CD4-positive, alpha-beta T cell treated with Interleukin-1 beta for 1 hour (primary cell): ENCODE data around the gene WWOX.

Experiments used
- DNase-seq, 2 donors: peaks; one replicate each; pipeline ENCODE4 v3.0.0-alpha.2; 2020 to 2022

The WWOX gene

DNA sequence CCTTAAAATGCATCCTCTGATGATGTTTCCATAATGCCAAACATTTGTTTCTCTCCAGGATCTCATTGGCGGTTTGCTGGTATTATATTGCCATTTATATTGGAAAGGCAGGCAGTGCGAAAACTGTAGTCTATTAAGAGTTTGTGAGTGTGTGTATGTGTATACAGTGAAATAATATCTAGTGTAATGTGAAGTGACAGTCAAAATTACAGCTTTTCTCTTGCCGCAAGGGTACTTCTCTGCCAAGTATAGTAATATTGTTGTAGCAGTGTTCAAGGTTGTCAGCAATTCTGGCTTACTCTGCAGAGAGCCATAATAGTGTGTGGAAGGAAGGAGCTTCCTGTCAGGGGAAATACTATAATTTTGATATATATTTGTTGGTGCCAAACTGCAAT lies 178.6 kb downstream of the WWOX start:
- DNase-seq = no peak

DNA sequence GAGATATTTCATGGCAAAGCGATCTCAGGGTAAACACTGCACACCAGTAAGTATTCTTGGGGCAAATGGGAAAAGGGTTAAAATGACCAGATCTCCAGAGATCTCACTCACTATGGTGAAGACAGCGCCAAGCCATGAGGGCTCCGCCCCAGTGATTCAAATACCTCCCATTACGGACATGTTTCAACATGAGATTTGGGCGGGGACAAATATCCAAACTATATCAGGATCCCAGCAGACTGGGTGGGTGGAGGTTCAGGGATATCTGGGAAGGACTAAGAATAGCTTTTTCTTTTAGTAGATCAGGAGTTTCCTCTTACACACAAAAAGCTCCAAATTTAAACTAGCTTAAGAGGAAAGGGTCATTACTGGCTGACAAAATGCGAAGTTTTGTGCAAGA lies 181.7 kb downstream of the WWOX start:
- DNase-seq = no peak

DNA sequence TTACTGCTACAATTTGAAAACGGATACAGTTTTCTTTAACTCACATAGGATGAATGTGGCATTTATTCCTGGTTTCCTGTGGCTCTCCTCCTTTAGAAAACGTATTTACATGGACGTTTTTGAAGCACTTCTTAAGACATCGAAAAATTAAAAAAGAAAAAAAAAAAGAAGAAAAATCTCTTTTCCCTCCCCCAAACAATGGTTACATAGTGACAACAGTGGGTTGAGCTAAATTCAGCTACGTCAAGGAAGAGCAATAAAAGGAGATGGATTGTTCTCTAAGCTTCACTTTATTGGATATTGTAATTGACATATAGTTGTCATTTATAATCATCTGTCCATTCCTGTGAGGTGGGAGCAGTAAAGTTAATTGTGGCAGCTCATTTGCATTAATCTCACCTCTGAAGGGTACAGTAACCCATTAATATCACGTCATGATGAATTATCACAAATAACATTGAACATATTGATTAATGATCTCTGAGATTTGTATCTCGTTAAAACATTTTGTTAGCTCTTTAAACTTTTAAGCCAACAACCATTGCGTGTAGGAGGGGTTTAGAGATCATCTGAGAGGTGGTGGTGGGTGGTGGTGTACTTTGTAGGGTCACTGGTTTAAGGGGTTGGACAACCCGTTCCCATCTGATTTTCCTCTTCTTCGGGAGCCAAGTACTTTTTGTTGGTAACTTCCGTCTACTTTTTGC lies 184.2 kb downstream of the WWOX start:
- no peak for DNase-seq

DNA sequence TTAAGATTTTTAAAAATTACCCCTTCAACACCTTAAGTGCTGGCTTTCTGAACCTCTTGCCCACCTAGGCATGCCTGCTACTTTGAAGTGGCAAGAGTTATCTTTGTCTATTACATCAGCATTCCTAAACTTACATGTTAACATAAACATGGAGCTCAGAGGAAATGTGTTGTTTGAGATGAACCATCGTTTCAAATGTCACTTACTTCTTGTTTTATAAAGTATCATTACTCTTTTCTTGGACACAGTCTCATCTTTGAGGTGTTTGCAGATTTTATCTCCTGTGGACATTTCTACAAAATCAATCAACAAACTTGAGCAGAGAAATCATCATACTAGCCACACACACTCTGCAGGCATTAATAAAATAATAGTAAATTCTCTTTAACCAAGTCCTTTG lies 184.9 kb downstream of the WWOX start:
- DNase-seq = no peak

DNA sequence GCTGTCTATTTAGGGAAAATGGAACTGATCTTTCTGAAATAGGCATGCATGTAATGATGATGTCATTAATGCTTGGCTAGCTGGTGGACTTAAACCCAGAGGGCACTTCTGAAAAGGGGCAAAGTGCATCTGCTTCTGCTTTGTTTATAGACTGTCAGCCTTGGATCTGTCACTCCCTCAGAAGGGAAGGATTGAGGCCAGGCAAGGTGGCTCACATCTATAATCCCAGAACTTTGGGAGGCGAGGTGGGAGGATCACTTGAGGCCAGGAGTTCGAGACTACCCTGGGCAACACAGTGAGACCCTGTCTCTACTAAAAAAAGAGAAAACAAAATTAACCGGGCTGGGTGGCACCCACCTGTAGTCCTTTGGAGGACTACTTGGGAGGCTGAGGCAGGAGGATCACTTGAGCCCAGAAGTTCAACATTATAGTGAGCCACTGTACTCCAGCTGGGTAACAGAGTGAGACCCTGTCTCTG lies 185.5 kb downstream of the WWOX start:
- DNase-seq = no peak

DNA sequence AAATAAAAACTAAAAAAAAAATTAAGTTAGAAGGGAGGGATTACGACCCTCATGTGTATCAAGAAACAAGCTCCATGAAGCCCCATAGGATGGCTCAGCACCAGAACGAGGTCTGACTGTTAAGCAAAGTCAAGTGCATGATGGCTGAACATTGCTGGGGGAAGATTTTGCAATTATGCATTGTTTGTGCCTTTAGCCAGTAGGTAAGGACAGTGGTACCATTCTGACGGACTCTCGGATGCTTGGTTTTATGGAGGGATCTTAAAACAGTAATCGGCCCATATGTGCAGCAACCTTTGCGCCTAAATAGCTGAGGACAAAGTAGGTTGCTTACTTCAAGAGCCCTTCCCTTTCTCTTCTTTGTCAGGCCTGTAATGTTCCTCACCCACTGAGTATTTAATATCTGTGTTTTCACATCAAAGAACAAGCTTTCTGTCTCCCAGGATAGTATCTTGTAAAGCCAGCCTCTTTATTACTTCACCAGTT lies 186.0 kb downstream of the WWOX start:
- no peak for DNase-seq

DNA sequence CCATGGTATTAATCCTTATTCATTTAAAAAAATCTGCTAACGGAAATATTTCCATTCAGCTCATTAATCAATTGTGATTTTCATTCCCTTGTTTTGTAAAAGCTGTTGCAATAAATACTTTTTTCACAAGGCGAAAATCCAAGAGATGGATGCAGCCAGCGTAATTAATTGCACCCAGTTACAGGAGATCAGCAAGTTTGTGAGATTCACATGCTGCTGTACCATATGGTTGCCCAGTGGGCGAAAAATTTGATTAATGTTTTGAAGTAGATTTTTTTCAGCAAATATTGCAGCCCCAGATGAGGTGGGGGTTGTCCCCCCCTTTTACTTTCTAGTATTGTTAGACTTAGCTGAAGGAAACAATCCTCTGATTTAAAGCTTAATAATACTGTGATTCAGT lies 186.6 kb downstream of the WWOX start:
- DNase-seq = no peak

DNA sequence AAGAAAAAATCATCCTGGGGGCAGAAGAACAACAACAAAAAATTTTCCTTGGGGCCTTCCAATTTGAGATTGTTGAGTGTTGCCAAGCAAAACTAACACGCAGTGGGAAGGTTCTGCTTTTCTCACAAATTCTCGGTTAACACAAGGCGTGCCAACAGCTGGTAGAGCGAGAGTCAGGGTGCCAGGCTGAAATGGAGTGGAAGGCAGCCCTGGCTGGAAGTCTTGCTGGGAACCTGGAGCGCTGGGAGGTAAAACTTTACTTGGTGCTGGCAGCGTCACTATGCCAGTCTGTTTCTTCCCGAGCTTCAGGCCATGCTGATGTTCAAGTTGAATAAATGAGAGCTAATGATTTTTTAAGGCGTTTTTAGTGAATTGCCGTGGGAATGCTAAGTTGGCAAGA lies 189.4 kb downstream of the WWOX start:
- no peak for DNase-seq

DNA sequence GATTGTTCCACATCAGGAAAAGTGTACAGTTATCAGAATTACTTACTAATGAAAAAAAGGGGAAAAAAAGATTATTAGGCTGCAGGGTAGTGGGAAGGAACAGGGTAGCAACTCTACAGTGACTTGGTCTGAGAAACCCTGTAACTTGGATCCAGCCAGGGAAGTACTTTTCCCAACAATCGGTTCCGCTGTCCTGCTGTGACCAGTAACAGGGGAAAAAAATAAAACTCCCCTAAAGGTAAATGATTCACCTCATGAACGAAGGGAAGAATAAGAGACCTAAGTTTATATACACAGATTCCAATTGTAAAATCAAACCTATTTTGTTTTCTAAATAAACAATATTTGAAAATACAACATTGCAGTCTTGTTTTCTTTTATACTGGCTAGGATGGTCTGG lies 189.9 kb downstream of the WWOX start:
- no peak for DNase-seq

DNA sequence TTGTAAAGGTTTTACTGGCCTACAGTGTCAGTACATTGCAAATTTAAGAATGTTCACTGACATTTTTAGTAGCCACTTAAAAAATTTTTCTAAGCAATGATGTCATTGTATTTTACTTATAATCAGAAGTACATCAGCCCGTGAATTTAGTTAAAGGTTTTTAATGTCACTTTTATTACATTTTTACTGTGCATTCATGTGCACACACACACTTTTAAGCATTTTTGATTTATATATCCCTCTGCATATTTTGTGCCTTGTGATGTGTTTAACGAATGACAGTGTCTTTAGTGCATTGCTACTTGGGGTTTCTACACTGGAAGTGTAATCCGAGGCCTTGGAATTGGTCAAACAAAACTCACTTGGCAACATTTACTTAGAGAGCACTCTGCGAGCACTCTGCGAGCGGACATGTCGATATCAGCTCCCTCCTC lies 190.4 kb downstream of the WWOX start:
- no peak for DNase-seq

DNA sequence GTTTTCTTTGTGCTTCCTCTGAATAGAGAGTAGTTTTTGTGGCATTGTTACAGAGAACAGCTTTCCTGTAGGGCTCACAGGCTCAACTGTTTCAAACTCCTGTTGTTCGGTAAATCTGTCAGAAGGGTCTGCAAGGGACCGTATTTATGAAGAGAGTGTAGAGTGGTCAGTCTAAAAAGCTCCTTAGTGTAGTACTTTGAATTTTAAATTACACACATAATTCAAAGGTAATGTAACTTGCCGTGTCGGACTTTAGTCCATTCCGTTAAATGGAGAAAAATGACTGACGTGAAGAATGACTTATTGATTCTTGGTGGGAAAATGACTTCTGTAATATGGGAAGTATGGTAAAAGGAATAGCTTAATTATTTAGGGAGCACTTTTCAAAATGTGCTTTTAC lies 190.9 kb downstream of the WWOX start:
- DNase-seq = no peak

DNA sequence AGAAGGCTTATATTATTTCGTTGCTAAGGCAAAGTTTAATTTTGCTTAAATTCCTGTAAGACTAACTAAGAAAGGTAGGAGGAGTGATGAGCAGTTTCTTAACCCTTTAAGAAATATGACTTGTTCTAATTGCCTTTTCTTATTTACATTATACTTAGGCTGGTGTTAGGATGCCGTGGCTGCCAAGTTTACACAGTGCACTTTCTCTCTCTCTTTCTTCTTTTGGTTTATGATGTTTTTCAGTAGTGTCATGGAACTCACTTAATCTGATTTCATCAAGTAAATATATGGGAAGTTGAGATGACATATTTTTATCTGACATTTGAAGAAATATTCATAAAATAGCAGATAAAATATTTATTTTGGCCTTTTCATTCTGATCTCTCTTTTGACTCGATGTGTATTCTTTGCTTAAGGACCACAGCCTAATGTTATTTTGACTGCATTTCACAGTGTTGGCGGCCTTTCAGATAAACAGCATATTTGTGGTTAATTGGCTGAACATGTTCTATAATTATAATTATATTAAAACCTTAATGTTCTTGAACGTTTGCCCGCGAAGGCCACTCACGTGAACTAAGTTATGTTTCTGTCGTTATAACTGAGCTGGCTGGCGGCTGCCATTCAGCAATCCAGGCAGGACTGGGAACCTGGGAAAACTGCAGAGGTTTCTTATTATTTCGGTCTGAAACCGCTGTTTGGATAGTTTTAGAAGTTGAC lies 191.6 kb downstream of the WWOX start:
- DNase-seq = no peak

DNA sequence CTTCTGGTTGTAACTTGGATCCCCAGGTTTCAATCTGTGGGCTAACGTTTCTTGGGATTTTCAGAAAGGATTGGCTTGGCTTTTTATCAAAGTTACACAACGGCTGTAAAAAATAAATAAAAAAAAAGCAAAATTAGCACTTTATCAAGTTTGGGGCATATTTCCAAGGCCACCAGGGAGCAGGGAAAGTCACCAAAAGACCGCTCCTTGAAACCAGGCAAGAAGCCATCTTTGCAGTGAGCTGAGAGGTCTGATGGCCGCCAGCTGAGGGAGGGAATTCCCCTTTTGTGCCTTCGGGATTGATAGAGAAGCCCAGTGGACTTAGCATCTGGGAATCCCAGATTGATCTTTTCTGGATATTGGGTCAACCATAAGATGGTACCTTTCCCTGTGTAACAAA lies 192.2 kb downstream of the WWOX start:
- no peak for DNase-seq

DNA sequence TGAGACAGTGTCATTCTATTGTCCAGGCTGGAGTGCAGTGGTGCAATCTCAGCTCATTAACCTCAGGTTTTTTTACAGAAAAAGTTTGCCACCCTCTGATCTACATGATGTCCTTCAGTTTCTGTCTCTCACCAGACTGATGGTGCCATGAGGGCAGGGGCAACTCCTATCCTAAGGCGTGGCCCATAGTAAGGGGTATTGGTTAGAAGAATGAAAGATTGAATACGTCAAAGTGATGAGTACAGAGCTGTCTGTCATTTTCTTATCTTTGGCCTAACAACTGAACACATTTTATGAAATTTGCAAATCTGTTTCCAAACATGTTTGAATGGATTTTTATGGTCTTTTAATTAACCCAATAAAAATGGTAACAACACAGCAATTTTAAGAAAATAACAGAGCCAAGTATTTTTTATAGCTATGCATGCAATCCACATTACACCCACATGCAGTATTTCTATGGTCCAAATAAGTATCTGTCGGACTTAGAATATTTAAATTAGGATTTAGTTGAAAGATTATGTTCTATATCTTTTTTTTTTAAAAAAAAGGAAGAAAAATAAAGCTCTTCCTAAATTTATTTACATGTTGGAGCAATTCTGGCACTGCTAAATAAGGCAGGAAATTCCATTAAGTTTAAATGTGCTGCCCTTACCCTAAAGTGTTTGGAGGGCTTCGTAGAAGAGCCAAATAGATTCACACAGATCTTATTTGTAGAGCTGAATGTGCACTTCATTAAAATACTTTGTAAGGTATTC lies 192.8 kb downstream of the WWOX start:
- no peak for DNase-seq

DNA sequence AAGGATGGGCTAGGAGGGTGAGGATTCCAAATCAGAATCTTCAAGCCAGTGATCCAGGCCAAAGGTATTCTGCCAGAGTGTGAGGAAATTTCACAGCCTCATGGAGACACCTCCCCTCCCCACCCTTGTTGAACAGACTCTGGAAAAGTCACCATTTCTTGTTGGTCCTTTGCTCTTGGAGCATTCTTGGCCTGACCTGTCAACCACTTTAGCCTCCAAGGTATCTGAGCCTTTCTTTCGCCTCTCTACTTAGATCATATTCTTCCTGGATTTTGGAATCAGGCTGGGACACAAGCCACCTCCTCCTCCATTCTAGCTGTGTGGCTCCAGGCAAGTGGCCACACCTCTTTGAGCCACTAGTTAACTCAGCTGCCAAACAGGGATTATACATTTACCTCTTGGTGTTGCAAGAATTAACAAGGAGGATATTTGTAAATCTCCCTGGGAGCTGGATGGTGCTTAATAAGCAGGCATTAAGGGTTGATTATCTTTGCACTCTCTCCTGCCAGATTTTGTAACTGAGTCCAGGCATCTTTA lies 193.5 kb downstream of the WWOX start:
- DNase-seq = no peak

DNA sequence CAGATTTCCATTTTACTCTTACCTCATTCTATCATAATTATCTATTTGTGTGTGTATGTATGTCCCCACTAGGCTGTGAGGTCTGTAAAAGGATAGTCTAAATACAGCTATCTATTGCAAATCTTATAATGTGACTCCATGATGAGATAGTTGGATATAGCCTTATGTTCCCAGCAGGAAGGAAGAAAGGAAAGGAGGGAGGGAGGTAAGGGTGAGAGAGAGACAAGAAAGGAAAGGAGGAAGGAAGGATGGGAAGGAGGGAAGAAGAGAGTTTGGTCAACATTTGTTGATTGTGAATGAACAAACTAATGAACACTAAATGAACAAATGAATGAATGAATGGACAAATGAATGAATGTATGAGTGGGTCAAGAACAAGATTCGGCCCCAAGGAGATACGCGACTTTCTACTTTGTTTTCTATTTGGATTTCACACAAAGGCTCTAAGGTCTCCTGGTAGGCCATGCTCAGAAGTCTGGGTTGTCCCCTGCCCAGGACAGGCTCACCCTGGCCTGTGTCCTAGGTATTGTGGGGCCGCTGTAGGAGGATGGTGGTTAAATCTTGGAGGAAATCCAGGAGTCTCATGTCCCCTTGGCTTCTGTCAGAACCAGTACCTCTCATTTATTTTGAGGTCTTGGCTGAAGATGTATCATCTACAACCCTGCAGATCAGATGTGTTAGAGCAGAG lies 195.2 kb downstream of the WWOX start:
- no peak for DNase-seq

DNA sequence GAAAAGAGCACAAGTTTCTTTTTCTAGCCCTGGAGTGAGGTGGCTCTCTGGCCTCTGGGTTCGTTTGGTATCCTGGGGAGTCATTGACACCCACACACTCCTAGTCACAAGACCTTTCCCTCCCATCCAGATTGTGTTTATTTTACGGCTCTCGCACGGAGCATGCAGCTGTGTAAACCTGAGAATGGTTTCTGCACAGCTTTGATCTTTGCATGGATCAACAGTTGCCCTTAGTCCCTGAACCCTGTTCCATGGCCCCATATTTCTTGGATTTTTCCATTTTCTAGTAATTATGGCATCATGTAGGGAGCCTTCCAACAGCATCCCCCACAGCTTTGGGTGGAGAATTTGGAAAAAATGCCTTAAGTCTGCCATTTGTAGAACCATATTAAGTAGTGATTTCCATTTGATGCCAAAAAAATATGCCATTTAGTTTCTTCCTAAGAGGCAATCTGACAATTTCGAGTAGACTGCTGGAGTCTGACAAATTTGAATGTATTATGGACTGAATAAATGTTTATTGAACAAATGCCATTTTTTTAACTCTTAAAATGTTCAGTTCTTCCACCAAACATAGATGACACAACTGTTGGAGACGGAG lies 197.7 kb downstream of the WWOX start:
- DNase-seq = no peak

DNA sequence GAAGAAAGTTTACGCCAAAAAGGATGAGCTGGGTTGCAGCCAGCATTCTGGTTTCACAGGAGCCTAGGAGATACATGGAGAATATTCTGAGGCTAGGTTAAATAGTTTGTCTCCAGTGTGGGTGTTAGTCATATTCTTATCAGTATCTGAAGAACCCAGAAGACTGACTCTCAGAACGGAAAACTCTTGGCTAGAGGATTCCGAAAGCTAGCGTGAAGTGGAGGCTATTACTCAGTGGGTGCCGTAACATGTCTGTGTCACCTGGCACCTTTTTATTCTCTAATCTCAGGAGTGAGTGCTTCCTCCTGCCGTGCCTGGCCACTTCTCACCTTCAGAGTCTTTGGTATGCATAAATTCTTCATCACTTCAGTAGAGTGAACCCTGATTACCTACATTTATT lies 199.5 kb downstream of the WWOX start:
- DNase-seq = no peak

DNA sequence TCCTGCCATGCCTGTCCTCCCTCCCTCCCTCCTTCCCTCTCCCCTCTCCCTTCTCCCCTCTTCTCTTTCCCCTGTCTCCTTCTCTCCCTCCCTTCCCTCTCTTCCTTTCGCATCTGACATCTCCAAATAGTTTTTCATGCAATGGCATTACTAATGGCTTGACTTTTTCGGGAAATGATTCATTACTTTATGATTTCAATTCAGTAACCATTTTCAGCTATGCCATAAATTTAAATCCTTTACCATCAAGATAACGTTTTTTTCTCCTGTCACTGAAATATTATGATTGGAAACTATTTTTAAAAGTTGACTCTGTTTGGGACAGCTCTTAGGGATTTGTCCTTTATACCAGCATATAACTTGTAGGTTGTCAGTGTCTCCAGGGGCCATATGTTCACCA lies 201.0 kb downstream of the WWOX start:
- DNase-seq = no peak

DNA sequence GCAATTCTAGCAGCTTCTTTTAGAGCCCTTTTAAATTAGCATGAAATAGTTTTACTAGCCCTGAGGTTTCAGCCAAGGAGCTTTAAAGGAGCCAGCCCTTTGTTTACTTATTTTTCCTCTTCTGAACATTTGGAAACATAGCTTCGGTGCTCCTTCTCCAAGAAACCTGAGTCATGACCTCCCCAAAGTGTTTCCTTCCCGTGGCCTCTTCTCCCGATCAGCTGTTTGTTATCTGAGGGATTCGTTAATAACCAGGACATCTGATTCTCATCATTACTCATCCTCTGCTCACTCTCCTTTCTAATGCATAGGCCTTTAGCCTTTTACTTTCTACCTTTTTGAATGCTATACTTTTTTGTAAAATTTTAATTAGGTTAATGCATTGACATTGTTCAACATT lies 204.5 kb downstream of the WWOX start:
- no peak for DNase-seq

DNA sequence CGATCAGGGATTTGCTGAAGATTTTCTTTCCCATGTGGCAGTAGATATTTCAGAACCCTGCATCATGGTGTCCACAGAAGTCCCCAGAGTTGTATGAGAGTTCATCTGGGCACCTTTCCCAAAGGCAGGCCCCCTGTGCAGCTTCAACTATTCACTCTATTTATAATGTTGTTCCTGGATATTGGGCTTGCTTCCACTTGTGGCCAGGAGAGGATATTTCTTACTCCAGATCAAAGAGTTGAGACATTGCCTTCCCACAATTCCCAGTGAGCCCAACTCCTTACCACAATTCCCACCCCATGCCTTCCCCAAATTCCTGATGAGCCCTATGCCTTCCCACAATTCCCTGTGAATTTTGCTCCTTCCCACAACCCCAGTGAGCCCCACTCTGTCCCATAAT lies 206.9 kb downstream of the WWOX start:
- no peak for DNase-seq

DNA sequence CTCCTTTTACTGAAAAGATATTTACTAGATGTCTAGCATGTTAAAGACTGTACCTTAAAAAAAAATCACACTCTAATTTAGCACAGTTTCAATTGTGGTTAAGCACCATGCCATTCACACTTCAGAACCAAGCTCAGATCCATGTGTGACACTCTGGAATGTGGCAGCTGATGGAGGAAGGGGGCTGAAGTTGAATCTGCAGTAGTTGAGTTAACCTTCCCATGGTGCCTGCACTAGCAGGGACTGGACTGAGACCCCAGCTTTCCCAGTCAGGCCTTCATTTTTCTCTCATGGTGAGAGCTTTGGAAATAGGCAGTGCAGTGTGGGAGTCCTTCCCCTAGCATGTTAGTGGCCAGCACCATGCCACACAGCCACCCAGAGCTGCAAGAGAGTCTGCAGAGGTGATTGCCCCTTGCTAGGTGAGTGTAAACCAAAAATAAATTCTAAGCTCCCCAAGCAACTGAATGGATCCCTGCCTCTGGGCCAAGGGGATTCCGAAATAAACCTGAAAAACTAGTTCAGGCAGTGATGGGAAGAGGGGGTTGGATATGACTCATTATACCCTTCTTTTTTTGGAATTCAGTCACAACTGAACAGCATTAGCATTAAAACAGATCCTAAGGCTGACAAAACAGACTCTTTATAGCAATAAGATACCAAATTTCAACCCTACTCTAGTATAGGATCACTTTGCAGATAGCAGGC lies 208.5 kb downstream of the WWOX start:
- DNase-seq = no peak
